Measurements from ENCODE around the gene ARHGDIG. TPM values are rescaled to one million over a fixed set of nuclear protein-coding genes. Genes with fewer than 3 reads are reported as not detected.

ARHGDIG gene
- total and polyA plus RNA-seq, 2 of the 4 experiments (the other 2 are of a cell fraction) = 0.24 to 0.36 TPM

- no peak overlapping the region for H2BK20ac ChIP-seq (ENCODE audit: low read depth, low read length)
- H4K91ac ChIP-seq (ENCODE audit: insufficient read depth, low read depth, low read length) = no peak overlapping the region
- no peaks in the 10 kb centered on the region for H3K9me3 ChIP-seq (ENCODE audit: control insufficient read depth, insufficient read depth, low read length)
- ATAC-seq (ENCODE audit: low read depth) = no peak
- no peak overlapping the region for H3K4me3 ChIP-seq (ENCODE audit: insufficient read depth, low read depth, low read length)
- no peak overlapping the region for H4K5ac ChIP-seq (ENCODE audit: low read depth, low read length)
- dilution Hi-C loops (cut with HindIII; ENCODE audit: low sequenced_read_pairs, unreplicated experiment) (no loop called here), intact Hi-C loops (cut with micrococcal nuclease) (no loop called here), in situ Hi-C loops (cut with MboI; ENCODE audit: low sequenced_read_pairs) (no loop called here)
- H3K9ac ChIP-seq (ENCODE audit: low read depth, low read length) = no peak overlapping the region
- DNase-seq = no peak
- no peak overlapping the region for H2BK15ac ChIP-seq (ENCODE audit: low read depth, low read length)
- no peak overlapping the region for H3K27ac ChIP-seq (ENCODE audit: insufficient read depth, low read length)
- POLR2A ChIA-PET (ENCODE audit: unreplicated experiment) = no interaction called here
- H3K18ac ChIP-seq (ENCODE audit: low read depth, low read length) = no peak overlapping the region
- H2AFZ ChIP-seq (replicated peaks; ENCODE audit: low read length, poor library complexity) = no peak overlapping the region
- 55% methylated on average over 4 of the region's 30 CpGs; no CpG with 5 or more reads in 1 of the 2 experiments for WGBS, 2 experiments (ENCODE audit: extremely low coverage in 2 of 2, insufficient read length in 1 of 2)
- no peak overlapping the region for H4K8ac ChIP-seq (ENCODE audit: low read depth in 2 of 2, low read length in 2 of 2)
- H2BK120ac ChIP-seq (ENCODE audit: low read depth, low read length) = no peak overlapping the region
- 0 out of 2 replicates have a peak, but pooled peaks cover 6% of the 10 kb centered on the region for H3K9me1 ChIP-seq (ENCODE audit: insufficient read depth, low read length)
- H3K79me1 ChIP-seq (ENCODE audit: low read depth in 1 of 2, low read length in 2 of 2) = no peaks in the 10 kb centered on the region
- H3K56ac ChIP-seq (ENCODE audit: extremely low read depth, insufficient read depth, low read length) = no peak overlapping the region
- no peak overlapping the region for H2AK9ac ChIP-seq (replicated peaks; ENCODE audit: low read depth, low read length, poor library complexity)
- no peaks in the 10 kb centered on the region for H3K27me3 ChIP-seq (ENCODE audit: control insufficient read depth, insufficient read depth, low read length)
- BruUV-seq (replicated peaks) = no TSS peak
- H2AK5ac ChIP-seq (ENCODE audit: low read depth, low read length) = no peak overlapping the region
- H3K14ac ChIP-seq (replicated peaks; ENCODE audit: low read depth, low read length) = no peak overlapping the region; the same call in 1 of the 2 replicates
- H4K20me1 ChIP-seq (ENCODE audit: insufficient read depth, low read length) = peaks cover 6% of the 10 kb centered on the region; the same call in 1 of the 2 replicates
- CTCF ChIA-PET = interaction anchor here (0.6 kb wide), 1 partner anchor 40 kb away, joined by 6 read pairs; no protein-coding TSS in a partner anchor
- no peak overlapping the region for H3K4me2 ChIP-seq (ENCODE audit: low read depth, low read length)
- H3K4me1 ChIP-seq (ENCODE audit: control insufficient read depth, insufficient read depth, low read length) = no peaks in the 10 kb centered on the region
- no peak overlapping the region for H2BK5ac ChIP-seq (ENCODE audit: low read depth, low read length, poor library complexity, severe bottlenecking)
- H3K36me3 ChIP-seq (ENCODE audit: control insufficient read depth, insufficient read depth, low read length) = peaks cover 27% of the 10 kb centered on the region
- no peak overlapping the region for H3K23ac ChIP-seq (ENCODE audit: low read depth, low read length)
- no peak overlapping the region for H3K4ac ChIP-seq (ENCODE audit: low read depth, low read length)
- no peak for TF ChIP-seq POLR2A (IDR thresholded peaks at IDR 0.05; ENCODE audit: low read depth, low read length)
- no peak for TF ChIP-seq BHLHE40 (IDR thresholded peaks at IDR 0.05; ENCODE audit: low read depth, low read length)
- TF ChIP-seq SMC3 (IDR thresholded peaks at IDR 0.05; ENCODE audit: low read depth, low read length) = no peak
- no peak for TF ChIP-seq MAFK (IDR thresholded peaks at IDR 0.05; ENCODE audit: low read depth, low read length)
- no peak for TF ChIP-seq RAD21 (IDR thresholded peaks at IDR 0.05; ENCODE audit: low read length)
- TF ChIP-seq MXI1 (IDR thresholded peaks at IDR 0.05; ENCODE audit: borderline replicate concordance, low read depth, low read length) = no peak
- TF ChIP-seq CHD1 (IDR thresholded peaks at IDR 0.05; ENCODE audit: low read depth, low read length) = no peak
- TF ChIP-seq MAZ (IDR thresholded peaks at IDR 0.05; ENCODE audit: borderline replicate concordance, low read depth, low read length) = no peak
- TF ChIP-seq, protein P1, sequence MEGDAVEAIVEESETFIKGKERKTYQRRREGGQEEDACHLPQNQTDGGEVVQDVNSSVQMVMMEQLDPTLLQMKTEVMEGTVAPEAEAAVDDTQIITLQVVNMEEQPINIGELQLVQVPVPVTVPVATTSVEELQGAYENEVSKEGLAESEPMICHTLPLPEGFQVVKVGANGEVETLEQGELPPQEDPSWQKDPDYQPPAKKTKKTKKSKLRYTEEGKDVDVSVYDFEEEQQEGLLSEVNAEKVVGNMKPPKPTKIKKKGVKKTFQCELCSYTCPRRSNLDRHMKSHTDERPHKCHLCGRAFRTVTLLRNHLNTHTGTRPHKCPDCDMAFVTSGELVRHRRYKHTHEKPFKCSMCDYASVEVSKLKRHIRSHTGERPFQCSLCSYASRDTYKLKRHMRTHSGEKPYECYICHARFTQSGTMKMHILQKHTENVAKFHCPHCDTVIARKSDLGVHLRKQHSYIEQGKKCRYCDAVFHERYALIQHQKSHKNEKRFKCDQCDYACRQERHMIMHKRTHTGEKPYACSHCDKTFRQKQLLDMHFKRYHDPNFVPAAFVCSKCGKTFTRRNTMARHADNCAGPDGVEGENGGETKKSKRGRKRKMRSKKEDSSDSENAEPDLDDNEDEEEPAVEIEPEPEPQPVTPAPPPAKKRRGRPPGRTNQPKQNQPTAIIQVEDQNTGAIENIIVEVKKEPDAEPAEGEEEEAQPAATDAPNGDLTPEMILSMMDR (conservative IDR thresholded peaks at IDR 0.05; ENCODE audit: low read depth, low read length) = no peak
- TF ChIP-seq, protein P2, sequence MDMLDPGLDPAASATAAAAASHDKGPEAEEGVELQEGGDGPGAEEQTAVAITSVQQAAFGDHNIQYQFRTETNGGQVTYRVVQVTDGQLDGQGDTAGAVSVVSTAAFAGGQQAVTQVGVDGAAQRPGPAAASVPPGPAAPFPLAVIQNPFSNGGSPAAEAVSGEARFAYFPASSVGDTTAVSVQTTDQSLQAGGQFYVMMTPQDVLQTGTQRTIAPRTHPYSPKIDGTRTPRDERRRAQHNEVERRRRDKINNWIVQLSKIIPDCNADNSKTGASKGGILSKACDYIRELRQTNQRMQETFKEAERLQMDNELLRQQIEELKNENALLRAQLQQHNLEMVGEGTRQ (IDR thresholded peaks at IDR 0.05; ENCODE audit: low read depth, low read length) = no peak
- no peak for TF ChIP-seq CEBPB (IDR thresholded peaks at IDR 0.05; ENCODE audit: low read depth, low read length)
- no peak for TF ChIP-seq ELK1 (IDR thresholded peaks at IDR 0.05; ENCODE audit: borderline replicate concordance, low read depth, low read length)
- no peak for TF ChIP-seq RCOR1 (IDR thresholded peaks at IDR 0.05; ENCODE audit: insufficient replicate concordance, low read length)
- no peak for TF ChIP-seq FOS (IDR thresholded peaks at IDR 0.05; ENCODE audit: low read depth, low read length)
These were observed 27.7 kb upstream of the ARHGDIG start for GRCh38 chr16:252366-253337.
